WTC11 (cell line): ENCODE measurements around the gene SCRG1.

ENCODE experiments used
- ATF1 ChIP-seq: sonication (generic); formaldehyde crosslinking; IDR thresholded peaks from 2 replicates; pipeline ENCODE4 v1.8.1; 2023; ENCODE audit warnings: mild to moderate bottlenecking, moderate library complexity, missing genetic modification reagents
- ATF6 ChIP-seq: sonication (generic); formaldehyde crosslinking; IDR thresholded peaks from 2 replicates; pipeline ENCODE4 v1.8.1; 2023; ENCODE audit warnings: mild to moderate bottlenecking, missing genetic modification reagents
- CTCF ChIP-seq: fragments of 200-600 bp; IDR thresholded peaks from 2 replicates; pipeline ENCODE4 v1.8.0; 2022; ENCODE audit warnings: antibody characterized with exemption
- JUN ChIP-seq: sonication (generic); formaldehyde crosslinking; IDR thresholded peaks from 2 replicates; pipeline ENCODE4 v1.8.0; 2023; ENCODE audit warnings: mild to moderate bottlenecking, missing genetic modification reagents
- KAT7 ChIP-seq: sonication (generic); formaldehyde crosslinking; IDR thresholded peaks from 2 replicates; pipeline ENCODE4 v1.8.1; 2023; ENCODE audit warnings: missing genetic modification reagents, mild to moderate bottlenecking, borderline replicate concordance
- MAX ChIP-seq: sonication (generic); formaldehyde crosslinking; IDR thresholded peaks from 2 replicates; pipeline ENCODE4 v1.8.0; 2022; ENCODE audit warnings: mild to moderate bottlenecking, missing genetic modification reagents
- NFYB ChIP-seq: sonication (generic); formaldehyde crosslinking; conservative IDR thresholded peaks from 2 replicates; pipeline ENCODE4 v1.8.0; 2022; ENCODE audit warnings: low read depth, missing genetic modification reagents
- PRDM15 ChIP-seq: sonication (generic); formaldehyde crosslinking; IDR thresholded peaks from 2 replicates; pipeline ENCODE4 v1.8.0; 2022; ENCODE audit warnings: missing genetic modification reagents
- SMAD4 ChIP-seq: sonication (generic); formaldehyde crosslinking; IDR thresholded peaks from 2 replicates; pipeline ENCODE4 v1.8.0; 2022; ENCODE audit warnings: mild to moderate bottlenecking, missing genetic modification reagents
- STAT6 ChIP-seq: sonication (generic); formaldehyde crosslinking; conservative IDR thresholded peaks from 2 replicates; pipeline ENCODE4 v1.8.1; 2023; ENCODE audit warnings: mild to moderate bottlenecking, low read depth, missing genetic modification reagents, moderate library complexity
- TP53 ChIP-seq: sonication (generic); formaldehyde crosslinking; IDR thresholded peaks from 2 replicates; pipeline ENCODE4 v1.8.1; 2023; ENCODE audit warnings: mild to moderate bottlenecking, missing genetic modification reagents
- USF1 ChIP-seq: sonication (generic); formaldehyde crosslinking; IDR thresholded peaks from 2 replicates; pipeline ENCODE4 v1.8.0; 2022; ENCODE audit warnings: mild to moderate bottlenecking, missing genetic modification reagents
- USF2 ChIP-seq: sonication (generic); formaldehyde crosslinking; IDR thresholded peaks from 2 replicates; pipeline ENCODE4 v1.8.1; 2023; ENCODE audit warnings: mild to moderate bottlenecking, missing genetic modification reagents, moderate library complexity
- ZBTB43 ChIP-seq: sonication (generic); formaldehyde crosslinking; IDR thresholded peaks from 2 replicates; pipeline ENCODE4 v1.8.1; 2023; ENCODE audit warnings: mild to moderate bottlenecking, missing genetic modification reagents

- TF ChIP-seq KAT7 (CRISPR knock-in tag) (no peak), CTCF (no peak), NFYB (CRISPR knock-in tag) (no peak), MAX (CRISPR knock-in tag) (no peak), TP53 (CRISPR knock-in tag) (no peak), SMAD4 (CRISPR knock-in tag) (no peak), ATF6 (CRISPR knock-in tag) (no peak), PRDM15 (CRISPR knock-in tag) (no peak), ATF1 (CRISPR knock-in tag) (no peak), STAT6 (CRISPR knock-in tag) (no peak), JUN (no peak), ZBTB43 (no peak), USF1 (no peak), USF2 (no peak)
Observed at GRCh38 chr4:173415092-173415491, 16.2 kb upstream of the SCRG1 start.
